Activated effector memory CD4-positive, alpha-beta T cell treated with anti-CD3 and anti-CD28 coated beads, Interleukin-2, amount 50 U/mL, for 16 hours (primary cell): ENCODE data around the gene WWP2.
"Not testable (repeated sequence)": the region's sequence is repeated elsewhere in the genome, so short reads cannot be mapped to it uniquely, and the experiment has no call there.

ENCODE experiments used
- DNase-seq: peaks from one replicate; pipeline ENCODE4 v3.0.0-alpha.2; 2020

The WWP2 gene

DNA sequence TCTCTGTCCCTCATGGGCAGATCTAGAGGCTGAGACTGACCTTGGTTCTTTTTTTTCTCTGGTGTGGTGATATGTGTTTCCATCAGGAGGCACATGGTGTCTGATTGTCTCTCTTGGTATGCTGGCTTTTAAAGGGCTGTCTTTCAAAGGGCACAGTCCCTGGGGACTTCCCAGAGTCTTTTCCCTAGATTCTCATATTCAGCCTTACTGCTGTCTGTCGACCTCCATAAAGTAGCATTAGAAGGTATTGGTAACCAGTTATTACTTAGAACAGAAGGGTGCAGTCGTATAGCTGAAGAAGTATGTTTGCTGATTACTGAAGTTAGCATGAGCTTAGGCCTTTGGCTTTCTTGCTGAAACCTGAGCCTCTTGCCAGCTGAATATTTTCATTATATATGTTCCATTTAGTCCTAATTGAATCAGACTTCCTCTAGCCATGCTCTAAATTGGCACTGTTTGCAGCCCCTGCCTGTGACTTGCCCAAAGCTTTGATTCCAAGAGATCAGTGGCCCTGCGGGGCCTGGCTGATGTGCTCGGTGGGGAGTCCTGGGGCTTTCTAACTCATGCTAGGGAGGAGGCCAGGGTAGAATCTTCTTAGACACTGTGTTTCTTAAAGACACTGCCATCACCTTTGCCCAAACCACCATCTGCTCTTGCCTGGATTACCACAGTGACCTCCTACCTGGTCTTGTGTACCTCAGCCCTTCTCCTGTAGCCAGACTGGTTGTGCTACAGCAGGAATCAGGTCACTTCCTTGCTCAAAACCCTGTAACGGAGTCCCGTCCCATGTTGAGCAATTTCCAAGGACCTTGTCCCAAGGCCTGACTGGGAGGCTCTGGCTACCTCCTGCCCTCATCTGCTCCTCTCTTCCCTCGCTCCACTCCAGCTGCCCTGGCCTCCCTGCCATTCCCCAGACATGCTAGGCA, 71.5 kb downstream of the WWP2 start:
- DNase-seq = no peak

- no peak for DNase-seq
Observed at GRCh38 chr16:69834807-69835466, 72.8 kb downstream of the WWP2 start.

DNA sequence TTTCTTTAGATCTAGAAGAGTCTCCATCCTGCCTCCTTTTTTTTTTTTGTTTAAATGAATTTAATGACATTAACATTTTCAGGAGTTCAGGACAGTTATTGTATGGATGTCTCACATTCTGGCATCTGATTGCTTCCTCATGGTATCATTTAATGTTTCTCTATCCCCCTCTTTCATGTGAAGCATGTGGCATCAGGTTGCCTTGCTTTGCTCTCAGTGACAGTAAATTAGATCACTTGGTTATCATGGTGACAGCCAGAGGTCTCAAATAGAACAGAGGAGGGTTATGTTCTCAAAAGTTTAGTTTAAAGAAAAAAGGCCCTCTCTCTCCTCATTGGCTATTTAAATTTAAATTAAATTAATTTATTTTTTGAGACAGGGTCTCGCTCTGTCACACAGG, 74.1 kb downstream of the WWP2 start:
- no peak for DNase-seq

DNA sequence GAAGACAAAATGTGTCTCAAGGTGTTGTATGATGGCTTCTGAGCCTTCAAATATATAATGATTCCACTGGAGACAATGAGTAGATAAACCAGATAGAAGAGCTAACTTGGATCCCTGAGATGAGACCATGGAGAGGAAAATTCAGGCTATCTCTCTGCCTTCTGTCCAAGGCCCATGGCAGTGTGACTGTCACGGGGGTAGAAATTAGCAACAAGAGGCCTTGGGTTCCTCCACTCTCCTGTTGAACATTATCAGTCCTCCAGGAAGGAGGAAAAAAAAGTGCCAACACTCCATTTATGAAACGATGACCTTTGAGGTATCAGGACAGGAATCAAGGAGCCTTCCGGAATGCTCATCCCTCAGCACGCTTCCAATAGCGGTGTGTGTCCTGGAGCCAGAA, 75.2 kb downstream of the WWP2 start:
- DNase-seq = no peak

DNA sequence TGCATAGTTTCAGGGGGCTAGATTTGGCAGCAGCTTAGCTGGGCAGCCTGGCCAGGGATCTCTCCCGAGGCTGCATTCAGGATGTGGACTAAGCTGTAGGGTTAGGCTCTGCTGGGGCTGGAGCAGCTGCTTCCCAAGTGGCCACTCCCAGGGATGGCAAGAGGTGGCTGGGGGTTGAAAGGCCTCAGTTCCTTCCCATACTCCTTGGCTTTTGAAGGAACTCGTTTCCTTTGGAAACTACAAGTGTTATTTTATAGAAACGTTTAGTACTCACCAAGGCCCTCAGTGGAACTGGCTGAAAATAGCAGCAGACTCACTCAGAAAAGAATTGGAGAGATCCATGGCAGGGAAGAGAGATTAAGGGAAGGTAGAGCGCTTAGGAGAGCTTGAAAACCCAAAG, 76.4 kb downstream of the WWP2 start:
- no peak for DNase-seq

GRCh38 chr16:69839240-69839688, 77.1 kb downstream of the WWP2 start:
- no peak for DNase-seq

DNA sequence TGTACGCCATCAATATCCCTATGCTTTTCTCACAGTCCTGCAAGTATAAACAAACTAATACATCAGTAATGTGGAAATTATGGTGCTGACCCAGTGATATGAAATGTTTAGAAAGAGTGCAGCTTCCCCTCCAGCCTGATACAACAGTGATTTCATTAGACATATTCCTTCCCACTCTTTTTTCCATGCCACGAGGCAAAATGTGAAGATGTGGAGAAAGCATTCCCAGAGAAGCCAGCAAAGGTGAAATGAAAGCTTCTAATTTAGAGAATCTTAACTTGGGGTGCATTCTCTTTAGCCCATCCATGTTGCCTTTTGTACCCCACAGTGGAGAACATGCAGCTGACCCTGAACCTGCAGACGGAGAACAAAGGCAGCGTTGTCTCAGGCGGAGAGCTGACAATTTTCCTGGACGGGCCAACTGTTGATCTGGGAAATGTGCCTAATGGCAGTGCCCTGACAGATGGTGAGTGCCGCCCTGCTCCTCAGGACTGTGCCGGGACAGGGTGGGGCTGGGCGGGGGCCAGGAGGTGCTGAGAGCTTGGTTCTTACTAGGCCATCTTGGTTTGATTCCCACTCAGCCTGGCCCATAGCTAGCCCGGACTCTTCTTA, 77.8 kb downstream of the WWP2 start:
- no peak for DNase-seq

- no peak for DNase-seq
Observed at GRCh38 chr16:69840975-69841374, 78.8 kb downstream of the WWP2 start.

- no peak for DNase-seq
Observed at GRCh38 chr16:69844441-69844840, 82.3 kb downstream of the WWP2 start.

DNA sequence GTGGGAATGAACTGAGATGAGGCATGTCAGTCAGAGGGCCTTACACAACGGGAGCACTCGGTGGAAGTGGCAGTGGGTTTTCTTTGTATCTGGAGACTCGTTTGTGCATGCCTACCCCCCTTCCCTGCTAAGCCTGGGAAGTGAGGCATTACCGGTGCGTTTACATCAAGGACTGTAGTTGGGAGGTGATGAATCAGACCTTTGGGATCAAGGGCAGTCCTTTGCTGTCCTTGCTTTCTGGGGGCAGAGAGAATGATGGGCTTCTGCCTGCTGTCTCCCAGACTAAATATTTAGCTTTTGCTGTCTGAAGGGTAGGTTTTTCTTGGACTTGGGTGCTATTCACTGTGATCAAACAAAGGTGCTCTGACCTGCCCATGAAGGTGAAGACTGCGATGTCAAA, 83.0 kb downstream of the WWP2 start:
- DNase-seq = no peak

- no peak for DNase-seq
Observed at GRCh38 chr16:69847643-69848042, 85.5 kb downstream of the WWP2 start.

DNA sequence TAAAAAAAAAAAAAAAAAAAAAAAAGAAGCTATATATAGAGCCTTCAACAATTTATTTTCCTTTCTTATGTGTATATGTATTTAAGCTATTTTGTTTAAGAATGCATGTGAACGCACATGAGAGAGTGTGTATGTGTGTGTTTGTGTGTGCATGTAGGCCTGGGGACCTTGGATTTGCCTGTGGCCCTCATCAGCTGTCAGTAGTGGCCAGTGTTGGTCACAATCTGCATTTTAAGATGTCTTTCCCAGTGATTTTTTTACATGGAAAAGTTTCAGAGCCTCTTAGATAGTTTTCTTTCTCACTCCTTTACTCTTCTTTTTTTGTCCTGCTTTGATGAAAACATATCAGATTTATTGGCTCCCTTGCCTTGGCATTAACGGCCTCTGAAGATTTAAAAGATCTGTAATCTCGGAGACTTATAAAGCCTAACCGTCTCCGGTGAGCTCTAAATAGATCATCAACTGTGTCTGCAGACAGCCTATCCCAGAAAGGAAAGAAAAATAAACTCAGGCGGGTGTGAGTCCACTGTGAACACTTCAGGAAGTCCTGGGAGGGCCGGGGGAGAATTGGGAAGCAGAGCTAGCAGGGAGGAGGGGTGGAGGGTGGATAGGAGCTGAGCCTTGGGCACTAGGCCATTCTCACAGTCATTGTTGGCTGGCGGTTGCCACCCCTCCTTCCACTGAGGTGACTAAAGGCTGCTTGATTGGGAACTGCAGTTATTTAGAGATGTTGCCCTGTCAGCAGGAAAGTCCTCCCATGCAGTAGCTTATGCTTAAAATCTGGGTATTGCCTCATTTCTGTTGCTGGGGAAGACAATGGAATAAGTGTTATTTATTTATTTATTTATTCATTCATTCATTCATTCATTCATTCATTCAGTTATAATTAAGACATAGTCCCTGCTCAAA, 86.8 kb downstream of the WWP2 start:
- no peak for DNase-seq

DNA sequence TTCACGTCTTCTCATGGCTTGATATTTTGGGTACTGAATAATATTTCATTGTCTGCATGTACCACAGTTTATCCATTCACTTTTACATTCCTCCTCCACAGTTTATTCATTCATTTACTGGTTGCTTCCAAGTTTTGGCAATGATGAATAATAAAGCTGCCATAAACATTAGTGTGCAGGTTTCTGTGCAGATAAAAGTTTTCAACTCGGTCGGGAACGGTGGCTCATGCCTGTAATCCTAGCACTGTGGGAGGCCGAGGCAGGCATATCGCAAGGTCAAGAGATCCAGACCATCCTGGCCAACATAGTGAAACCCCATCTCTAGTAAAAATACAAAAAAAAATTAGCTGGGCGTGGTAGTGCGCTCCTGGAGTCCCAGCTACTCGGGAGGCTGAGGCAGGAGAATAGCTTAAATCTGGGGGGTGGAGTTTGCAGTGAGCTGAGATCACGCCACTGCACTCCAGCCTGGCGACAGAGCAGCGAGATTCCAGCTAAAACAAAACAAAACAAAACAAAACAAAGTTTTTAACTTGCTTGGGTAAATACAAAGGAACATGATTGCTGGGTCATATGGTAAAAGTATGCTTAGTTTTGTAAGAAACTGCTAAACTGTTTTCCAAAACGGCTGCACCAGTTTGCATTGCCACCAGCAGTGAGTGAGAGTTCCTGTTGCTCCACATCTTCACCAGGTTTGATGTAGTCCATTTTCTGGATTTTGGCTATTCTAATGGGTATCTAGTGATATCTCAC, 89.5 kb downstream of the WWP2 start:
- no peak for DNase-seq

DNA sequence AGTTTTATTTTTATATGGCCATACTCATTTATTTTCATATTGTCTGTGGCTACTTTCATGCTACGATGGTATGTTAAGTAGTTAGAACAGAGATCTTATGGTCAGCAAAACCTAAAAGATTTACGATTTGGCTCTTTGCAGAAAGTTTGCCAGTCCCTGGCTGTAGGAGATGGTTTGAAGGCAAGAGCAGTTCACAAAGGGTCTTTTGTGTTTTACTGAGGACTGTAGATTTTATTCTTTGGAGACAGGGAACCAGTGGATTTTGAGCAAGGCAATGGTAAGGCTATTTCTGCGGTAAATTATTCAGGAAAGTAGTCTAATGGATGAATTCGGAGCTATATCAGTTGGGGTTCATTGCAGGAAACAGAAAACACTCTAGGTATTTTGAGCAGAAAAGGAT, 90.7 kb downstream of the WWP2 start:
- DNase-seq = no peak

DNA sequence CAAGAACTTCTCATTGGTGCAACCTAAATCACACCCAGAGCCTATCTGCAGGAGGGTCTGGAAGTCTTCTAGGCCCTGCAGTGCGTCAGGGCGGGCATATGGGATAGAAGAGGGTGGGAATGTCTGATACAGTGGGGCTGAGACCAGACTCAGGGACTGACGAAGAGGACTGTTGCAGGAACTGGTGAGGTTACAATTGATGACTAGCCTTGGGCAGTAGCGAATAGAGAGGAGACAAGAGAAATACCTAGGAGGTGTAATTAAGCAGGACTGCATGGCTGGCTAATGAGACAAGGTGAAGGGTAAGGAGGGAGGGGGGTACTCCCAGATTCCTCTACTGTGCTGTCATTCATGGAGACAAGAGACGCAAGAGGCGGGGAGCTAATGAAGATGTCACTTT, 91.3 kb downstream of the WWP2 start:
- DNase-seq = no peak

DNA sequence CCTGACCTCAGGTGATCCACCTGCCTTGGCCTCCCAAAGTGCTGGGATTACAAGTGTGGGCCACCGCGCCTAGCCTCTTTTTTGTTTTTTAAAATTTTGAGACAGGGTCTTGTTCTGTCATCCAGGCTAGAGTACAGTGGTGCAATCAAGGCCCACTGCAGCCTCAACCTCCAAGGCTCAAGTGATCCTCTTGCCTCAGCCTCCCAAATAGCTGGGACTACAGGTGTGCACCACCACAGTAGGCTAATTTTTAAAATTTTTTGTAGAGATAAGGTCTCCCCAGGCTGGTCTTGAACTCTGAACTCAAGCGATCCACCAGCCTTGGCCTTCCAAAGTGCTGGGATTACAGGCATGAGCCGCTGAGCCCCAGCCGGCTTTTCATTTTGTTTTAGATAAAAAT, 92.6 kb downstream of the WWP2 start:
- not testable (repeated sequence) for DNase-seq

DNA sequence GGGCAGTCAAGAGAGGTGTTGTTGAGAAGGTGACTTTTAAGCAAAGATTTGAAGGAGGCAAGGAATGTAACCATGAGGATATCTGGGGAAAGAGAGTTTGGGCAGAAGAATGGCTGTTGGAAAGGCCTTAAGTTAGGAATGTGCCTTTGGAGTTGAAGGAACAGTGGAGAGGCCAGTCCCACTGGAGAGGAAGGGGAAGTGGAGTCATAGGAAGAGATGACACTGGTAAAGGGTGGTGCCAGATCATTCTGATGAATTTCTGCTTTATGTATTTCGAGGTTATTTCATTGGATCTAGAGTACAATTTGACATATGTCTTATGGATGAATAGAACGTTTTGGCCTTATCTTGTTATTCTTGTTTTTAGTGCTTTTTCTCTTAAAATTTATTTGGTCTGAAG, 93.5 kb downstream of the WWP2 start:
- DNase-seq = no peak

DNA sequence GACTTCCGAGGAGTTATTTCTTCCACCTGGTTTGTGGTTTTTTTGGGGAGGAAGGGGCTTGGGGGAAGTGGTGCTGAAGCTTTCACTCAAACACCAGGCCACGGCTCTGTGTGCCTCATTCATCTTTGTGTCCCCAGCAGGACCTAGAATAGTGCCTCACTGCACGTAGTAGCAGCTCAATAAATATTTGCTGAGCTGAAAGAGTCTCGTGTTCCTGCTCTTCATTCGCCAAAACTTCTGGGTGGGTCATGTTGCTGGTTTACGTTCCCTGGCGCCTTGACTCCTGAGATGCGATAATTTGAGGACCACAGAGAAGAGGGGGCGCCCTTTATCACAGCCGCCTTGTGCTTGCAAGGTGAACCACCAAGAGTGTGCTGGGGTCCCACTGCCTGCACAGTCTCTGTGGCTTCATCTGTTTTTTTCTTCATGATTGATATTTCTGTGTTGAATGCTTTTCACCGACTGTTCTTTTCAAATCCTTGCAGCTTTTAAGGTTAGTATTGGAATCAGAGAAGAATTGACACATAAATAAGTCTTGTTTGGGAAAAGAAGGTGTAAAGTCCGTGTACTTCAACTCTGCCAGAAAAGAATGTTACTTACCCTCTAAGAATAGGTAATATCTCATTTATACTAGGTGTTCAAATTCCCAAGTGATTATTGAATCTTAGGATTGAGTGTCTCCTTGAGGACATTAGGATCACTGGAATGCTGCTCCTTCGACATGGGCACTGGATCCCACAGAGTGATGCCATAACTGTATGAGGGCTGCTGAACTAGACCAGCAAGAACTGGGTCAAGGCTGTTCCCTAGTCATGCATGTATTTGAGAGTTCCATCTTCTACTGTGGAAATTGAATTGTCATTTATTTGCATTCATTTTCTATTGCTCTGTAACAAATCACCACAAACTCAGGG, 96.3 kb downstream of the WWP2 start:
- no peak for DNase-seq

DNA sequence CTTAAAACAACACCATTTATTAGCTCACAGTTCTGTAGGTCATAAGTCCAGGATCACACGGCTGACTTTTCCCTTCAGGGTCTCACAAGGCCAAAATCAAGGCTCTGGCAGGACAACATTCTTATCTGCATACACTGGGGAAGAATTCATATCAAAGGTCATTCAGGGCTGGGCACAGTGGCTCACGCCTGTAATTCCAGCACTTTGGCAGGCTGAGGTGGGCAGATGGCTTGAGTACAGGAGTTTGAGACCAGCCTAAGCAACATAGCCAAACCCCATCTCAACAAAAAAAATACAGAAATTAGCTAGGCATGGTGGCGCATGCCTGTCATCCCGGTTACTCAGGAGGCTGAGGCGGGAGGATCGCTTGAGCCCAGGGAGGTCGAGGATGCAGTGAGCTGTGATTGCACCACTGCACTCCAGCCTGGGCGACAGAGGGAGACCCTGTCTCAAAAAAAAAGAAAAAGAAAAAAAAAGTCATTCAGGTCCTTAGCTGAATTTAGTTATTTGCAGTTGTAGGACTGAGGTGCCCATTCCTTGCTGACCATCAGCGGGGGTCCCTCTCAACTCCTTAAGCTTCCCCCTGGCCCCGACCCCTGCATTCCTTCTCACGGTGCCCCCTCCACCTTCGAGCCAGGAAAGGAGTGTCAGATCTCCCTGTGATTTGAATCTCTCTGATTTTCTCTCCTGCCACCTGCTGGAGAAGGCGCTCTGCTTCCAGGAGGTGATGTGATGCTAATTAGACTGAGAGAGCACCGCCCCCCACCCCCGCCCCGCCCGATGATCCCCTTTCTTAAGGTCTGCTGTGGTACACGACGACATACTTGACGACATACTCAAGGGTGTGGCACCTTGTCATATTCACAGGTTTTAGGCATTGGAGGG, 97.2 kb downstream of the WWP2 start:
- DNase-seq = no peak
